GM12878 (cell line): ENCODE results near the gene EPHB2. TPM values are rescaled to one million over a fixed set of nuclear protein-coding genes. Genes with fewer than 3 reads are reported as not detected.

ENCODE experiments used
- ATAC-seq: fragments of 200-7000 bp; cut with Tn5 transposase; 3 replicates; pipeline ENCODE4 v1.9.1; 2020; ENCODE audit warnings: mild to moderate bottlenecking, moderate library complexity
- BruUV-seq: library from RNA; stranded (reverse); fragments of 400-500 nt; replicated peaks from 2 replicates; lab custom pipeline; 2021; lab: Mats Ljungman, UMichigan
- CTCF ChIA-PET: fragments of 300-600 bp; sonication (Branson Sonifier 250); formaldehyde crosslinking; extraction: SDS; loops from one replicate; lab custom pipeline; 2021; ENCODE audit warnings: inconsistent platforms; lab: Yijun Ruan, JAX
- POLR2A ChIA-PET: fragments of 350-600 bp; formaldehyde crosslinking; extraction: SDS; loops from one replicate; lab custom pipeline; 2021; ENCODE audit warnings: inconsistent platforms; lab: Charles Lee
- RAD21 ChIA-PET: fragments of 300-600 bp; sonication (Branson Sonifier 250); formaldehyde crosslinking; loops from one replicate; lab custom pipeline; 2023; ENCODE audit warnings: antibody characterized with exemption; ENCODE audit not compliant: unreplicated experiment; lab: Charles Lee
- SMC1A ChIA-PET: fragments of 300-600 bp; sonication (Branson Sonifier 250); formaldehyde crosslinking; loops from one replicate; lab custom pipeline; 2023; ENCODE audit not compliant: unreplicated experiment, uncharacterized antibody; lab: Charles Lee
- DNase-seq: peaks from one replicate; pipeline ENCODE4 v3.0.0-alpha.2; 2011; ENCODE audit warnings: low read depth, low spot score
- FAIRE-seq: peaks from 3 replicates; lab custom pipeline; 2011; peaks lifted over from hg19 to GRCh38; lab: Jason Lieb, UNC
- H2AFZ ChIP-seq: 2 replicates; pipeline ENCODE4 v1.6.0; 2011; ENCODE audit warnings: low read depth, low read length, control low read depth; ENCODE audit not compliant: control insufficient read depth
- H3K27ac ChIP-seq: 2 replicates; pipeline ENCODE4 v1.5.1; 2011; ENCODE audit warnings: control low read depth; ENCODE audit not compliant: control insufficient read depth, insufficient read depth
- H3K27me3 ChIP-seq, 2 experiments: replicated peaks in 1 of 2; 2 replicates each; pipeline versions ENCODE4 v1.6.0 to v1.6.1; 2011; ENCODE audit warnings: low read length in 1 of 2; ENCODE audit not compliant: control insufficient read depth in 2 of 2, insufficient read depth in 2 of 2
- H3K36me3 ChIP-seq, 2 experiments: 2 replicates each; pipeline ENCODE4 v1.5.1; 2011; ENCODE audit warnings: low read length in 1 of 2; ENCODE audit not compliant: control insufficient read depth in 2 of 2, insufficient read depth in 2 of 2
- H3K4me1 ChIP-seq: 2 replicates; pipeline ENCODE4 v1.6.1; 2011; ENCODE audit warnings: mild to moderate bottlenecking, low read length, moderate library complexity, mixed read lengths; ENCODE audit not compliant: control insufficient read depth, insufficient read depth
- H3K4me2 ChIP-seq: 2 replicates; pipeline ENCODE4 v1.6.0; 2011; ENCODE audit warnings: control low read depth; ENCODE audit not compliant: control insufficient read depth, insufficient read depth
- H3K4me3 ChIP-seq: fragments of 200-600 bp; sonication (generic); 2 replicates; pipeline ENCODE4 v1.5.1; 2016
- H3K79me2 ChIP-seq: 2 replicates; pipeline ENCODE4 v1.6.0; 2011; ENCODE audit warnings: low read length; ENCODE audit not compliant: control insufficient read depth, insufficient read depth
- H3K9ac ChIP-seq: 2 replicates; pipeline ENCODE4 v1.8.0; 2011; ENCODE audit warnings: low read length, control low read depth, mixed read lengths; ENCODE audit not compliant: control insufficient read depth, insufficient read depth
- H3K9me3 ChIP-seq: replicated peaks from 3 replicates; pipeline ENCODE4 v1.5.1; 2011; ENCODE audit warnings: mild to moderate bottlenecking, low read length; ENCODE audit not compliant: control insufficient read depth, insufficient read depth
- H4K20me1 ChIP-seq: 2 replicates; pipeline ENCODE4 v1.6.0; 2011; ENCODE audit not compliant: control insufficient read depth, insufficient read depth
- BACH1 ChIP-seq: fragments of 450-650 bp; IDR thresholded peaks from 2 replicates; pipeline ENCODE4 v1.6.1; 2017; ENCODE audit warnings: mild to moderate bottlenecking, borderline replicate concordance
- EP300 ChIP-seq, 2 experiments: fragments of 150-350 bp in 1 of 2; IDR thresholded peaks; 2 replicates each; pipeline ENCODE4 v1.6.1; 2011 to 2012; ENCODE audit warnings: low read depth in 2 of 2, low read length in 2 of 2, borderline replicate concordance in 1 of 2, improper control_type of control experiment in 1 of 2, inconsistent platforms in 1 of 2; ENCODE audit not compliant: control insufficient read depth in 1 of 2
- FOXK2 ChIP-seq: fragments of 450-650 bp; IDR thresholded peaks from 2 replicates; pipeline ENCODE4 v1.6.1; 2017; ENCODE audit warnings: mild to moderate bottlenecking, moderate library complexity
- IKZF2 ChIP-seq, 2 experiments: fragments of 450-650 bp; IDR thresholded peaks; 2 replicates each; pipeline ENCODE4 v1.6.1; 2017; ENCODE audit warnings: mild to moderate bottlenecking in 2 of 2, moderate library complexity in 2 of 2
- JUND ChIP-seq: IDR thresholded peaks from 2 replicates; pipeline ENCODE4 v1.6.1; 2012; ENCODE audit warnings: low read depth, mild to moderate bottlenecking, low read length, improper control_type of control experiment, moderate library complexity
- KAT2A ChIP-seq: conservative IDR thresholded peaks from 2 replicates; pipeline ENCODE4 v1.6.1; 2011; ENCODE audit warnings: low read depth, low read length; ENCODE audit not compliant: control insufficient read depth
- KLF5 ChIP-seq: fragments of 450-650 bp; IDR thresholded peaks from 2 replicates; pipeline ENCODE4 v1.6.1; 2014; ENCODE audit warnings: mild to moderate bottlenecking; ENCODE audit not compliant: partially characterized antibody
- MEF2A ChIP-seq: IDR thresholded peaks from 2 replicates; pipeline ENCODE4 v1.6.1; 2011; ENCODE audit warnings: low read depth, mild to moderate bottlenecking, low read length, moderate library complexity; ENCODE audit not compliant: insufficient read depth
- MYB ChIP-seq: fragments of 150-350 bp; IDR thresholded peaks from 2 replicates; pipeline ENCODE4 v1.6.1; 2014; ENCODE audit warnings: mild to moderate bottlenecking, low read depth, low read length, borderline replicate concordance
- NRF1 ChIP-seq: conservative IDR thresholded peaks from 2 replicates; pipeline ENCODE4 v1.6.1; 2011; ENCODE audit warnings: mild to moderate bottlenecking, low read depth, low read length, improper control_type of control experiment
- PML ChIP-seq: IDR thresholded peaks from 2 replicates; pipeline ENCODE4 v1.6.1; 2012; ENCODE audit warnings: low read length, inconsistent platforms
- STAT3 ChIP-seq: IDR thresholded peaks from 2 replicates; pipeline ENCODE4 v1.6.1; 2011; ENCODE audit warnings: low read depth, low read length, improper control_type of control experiment
- TARDBP ChIP-seq: IDR thresholded peaks from 2 replicates; pipeline ENCODE4 v1.6.1; 2016; ENCODE audit warnings: borderline replicate concordance
- TCF7 ChIP-seq: IDR thresholded peaks from 2 replicates; pipeline ENCODE4 v1.6.1; 2014; ENCODE audit warnings: antibody characterized with exemption, borderline replicate concordance
- ZNF207 ChIP-seq: fragments of 450-650 bp; IDR thresholded peaks from 2 replicates; pipeline ENCODE4 v1.6.1; 2014; ENCODE audit warnings: antibody characterized with exemption, mild to moderate bottlenecking, borderline replicate concordance
- WGBS: methylation state at CpG from one replicate; pipeline ENCODE4 v1.1.6; 2016; ENCODE audit warnings: low lambda C conversion rate; ENCODE audit not compliant: insufficient replicate concordance, insufficient coverage; ENCODE audit errors: missing lambda C conversion rate; 5-methylcytosine and 5-hydroxymethylcytosine counted together
- in situ Hi-C: fragments of 300-500 bp; cut with MboI; formaldehyde crosslinking; loops from 9 replicates; pipeline ENCODE4 v1.14.3; 2018; ENCODE audit warnings: mixed read lengths
- intact Hi-C: fragments of 100-400 bp; cut with micrococcal nuclease; formaldehyde crosslinking; loops from one replicate; pipeline ENCODE4 v1.14.2; 2022; ENCODE audit not compliant: unreplicated experiment
- polyA plus RNA-seq, 11 experiments: library from polyadenylated mRNA; depleted of rRNA in 4 of 11; unstranded in 6 of 11; stranded (reverse) in 5 of 11; fragments of >200 nt; fragmentation: Nextera tagmentation in 4 of 11; fragmentation: Illumina TruSeq in 1 of 11; extraction: Ambion mirVana in 4 of 11; extraction: Trizol in 1 of 11; gene quantifications; 1 replicate in 1 of 11; 2 replicates in 10 of 11; pipeline versions ENCODE4 v1.2.1 to v1.2.3, GENCODE V29; 2011 to 2016; ENCODE audit warnings: inconsistent platforms in 2 of 11, missing spikeins in 2 of 11, low read depth in 1 of 11
- total RNA-seq, 4 experiments: library from RNA; depleted of rRNA in 3 of 4; stranded (reverse); fragments of >200 nt in 3 of 4; fragmentation: Illumina TruSeq in 1 of 4; extraction: Trizol in 1 of 4; gene quantifications; 2 replicates each; pipeline versions ENCODE4 v1.2.1 to v1.2.3, GENCODE V29; 2013 to 2021
- TF ChIP-seq, protein P1 (sequence below): fragments of 450-650 bp; IDR thresholded peaks from 2 replicates; pipeline ENCODE4 v1.6.1; 2016; ENCODE audit warnings: mild to moderate bottlenecking

EPHB2 gene
- total and polyA plus RNA-seq, 10 of the 15 experiments (the other 5 are each of a cell fraction or from before 2014, with no cell fraction given): 0.13 to 3.3 (median 0.92) TPM

DNA sequence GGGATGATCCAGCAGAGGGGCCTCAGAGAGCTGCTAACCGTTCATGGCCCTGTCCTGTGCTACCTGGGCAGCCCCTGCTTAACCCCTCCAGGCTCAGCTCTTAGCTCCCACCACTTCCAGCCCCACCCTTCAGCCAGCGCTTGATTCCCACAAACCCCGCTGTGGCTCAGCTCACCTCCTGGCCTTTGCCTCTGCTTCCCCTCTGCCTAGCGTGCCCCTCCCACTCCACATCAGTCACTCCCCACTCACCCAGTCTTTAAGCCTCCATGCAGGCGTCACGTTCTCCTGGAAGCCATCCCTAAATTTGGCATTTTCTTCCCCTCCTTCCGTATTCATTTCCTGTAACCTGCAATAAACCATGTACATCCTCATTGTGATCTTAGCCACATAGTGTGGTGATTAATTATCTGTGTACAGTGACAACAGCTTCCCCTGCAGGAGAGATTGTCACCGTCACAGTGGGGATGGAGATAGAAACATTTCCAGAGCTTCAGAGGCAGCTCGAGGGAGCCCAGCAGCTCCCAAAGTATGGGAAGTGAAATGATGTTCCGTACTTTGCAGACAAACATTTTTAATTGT is 65.5 kb downstream of the EPHB2 start:
- Histone ChIP-seq H3K4me3 (no peak overlapping the region), H2AFZ (no peak overlapping the region), H3K27me3 (peaks cover 0 to 5% of the 10 kb centered on the region in 2 experiments; a peak in 2 of 4 replicates), H3K36me3 (no peaks in the 10 kb centered on the region), H3K27ac (no peak overlapping the region), H3K9me3 (no peaks in the 10 kb centered on the region), H3K9ac (no peak overlapping the region), H3K79me2 (no peaks in the 10 kb centered on the region), H3K4me2 (no peak overlapping the region), H3K4me1 (no peaks in the 10 kb centered on the region), H4K20me1 (no peaks in the 10 kb centered on the region)
- intact Hi-C loops: no loop called here
- BruUV-seq: no TSS peak
- ChIA-PET POLR2A (no interaction called here), SMC1A (no interaction called here), CTCF (no interaction called here), RAD21 (no interaction called here)
- ATAC-seq: no peak
- TF ChIP-seq TARDBP (no peak), BACH1 (no peak)
- no peak for DNase-seq
- FAIRE-seq: no peak
- in situ Hi-C loops: no loop called here
- 23% methylated on average over 10 of the region's 10 CpGs for WGBS

DNA sequence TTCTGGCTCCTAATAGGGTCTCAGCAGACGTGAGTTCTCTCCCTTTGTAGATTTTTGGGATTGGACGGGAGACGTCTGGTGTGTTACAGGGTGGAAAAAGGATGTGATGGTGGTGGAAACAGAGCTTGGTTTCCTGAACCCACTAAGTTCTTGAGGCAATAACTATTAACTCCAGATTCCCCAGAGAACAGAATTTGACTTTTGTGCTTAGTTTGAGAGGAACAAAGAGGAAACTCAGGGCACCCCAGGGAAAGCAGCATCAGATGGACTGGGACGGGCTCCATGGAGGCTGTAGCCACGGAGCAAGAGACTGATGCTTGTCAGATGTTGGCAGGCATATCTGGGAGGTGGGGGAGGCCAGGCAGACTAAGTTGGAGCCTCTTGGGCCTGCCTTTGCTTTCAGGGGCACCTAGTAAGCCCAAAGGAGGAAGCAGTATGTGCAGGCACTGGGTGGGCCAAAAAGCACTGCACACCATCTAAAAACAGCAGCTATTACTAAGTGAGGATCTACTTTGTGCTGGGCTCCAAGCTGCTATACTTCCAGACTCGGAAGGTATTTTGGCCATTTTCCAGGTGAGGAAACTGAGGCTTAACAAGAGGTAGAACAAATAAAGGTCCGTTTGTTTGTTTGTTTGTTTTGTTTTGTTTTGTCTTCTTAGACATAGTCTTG is 66.9 kb downstream of the EPHB2 start:
- no peak for FAIRE-seq
- intact Hi-C loops: no loop called here
- no peak overlapping the region for H2AFZ ChIP-seq
- H3K9ac ChIP-seq: no peak overlapping the region
- H3K36me3 ChIP-seq: no peaks in the 10 kb centered on the region
- 5% methylated on average over 7 of the region's 7 CpGs for WGBS
- in situ Hi-C loops: no loop called here
- CTCF ChIA-PET: no interaction called here
- H3K4me2 ChIP-seq: no peak overlapping the region
- SMC1A ChIA-PET: interaction anchor here (0.6 kb wide), 1 partner anchor 27 kb away, joined by 3 read pairs; no protein-coding TSS in a partner anchor
- ATAC-seq: no peak
- no TSS peak for BruUV-seq
- no peak for TF ChIP-seq KLF5
- no peak for TF ChIP-seq ZNF207
- TF ChIP-seq NRF1: no peak
- TF ChIP-seq JUND: no peak
- no peak for TF ChIP-seq STAT3
- no peak for TF ChIP-seq EP300 (IDR thresholded peaks at IDR 0.05; ENCODE audit: borderline replicate concordance in 1 of 2, control insufficient read depth in 1 of 2, low read depth in 2 of 2, low read length in 2 of 2)
- no peak for TF ChIP-seq TCF7
- no peak for TF ChIP-seq KAT2A
- no peak for TF ChIP-seq IKZF2 (IDR thresholded peaks at IDR 0.05)
- no peak for TF ChIP-seq FOXK2
- TF ChIP-seq MEF2A: no peak
- no peak for TF ChIP-seq PML
- no peak for TF ChIP-seq MYB
- TF ChIP-seq, protein P1, sequence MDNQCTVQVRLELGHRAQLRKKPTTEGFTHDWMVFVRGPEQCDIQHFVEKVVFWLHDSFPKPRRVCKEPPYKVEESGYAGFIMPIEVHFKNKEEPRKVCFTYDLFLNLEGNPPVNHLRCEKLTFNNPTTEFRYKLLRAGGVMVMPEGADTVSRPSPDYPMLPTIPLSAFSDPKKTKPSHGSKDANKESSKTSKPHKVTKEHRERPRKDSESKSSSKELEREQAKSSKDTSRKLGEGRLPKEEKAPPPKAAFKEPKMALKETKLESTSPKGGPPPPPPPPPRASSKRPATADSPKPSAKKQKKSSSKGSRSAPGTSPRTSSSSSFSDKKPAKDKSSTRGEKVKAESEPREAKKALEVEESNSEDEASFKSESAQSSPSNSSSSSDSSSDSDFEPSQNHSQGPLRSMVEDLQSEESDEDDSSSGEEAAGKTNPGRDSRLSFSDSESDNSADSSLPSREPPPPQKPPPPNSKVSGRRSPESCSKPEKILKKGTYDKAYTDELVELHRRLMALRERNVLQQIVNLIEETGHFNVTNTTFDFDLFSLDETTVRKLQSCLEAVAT: no peak
- peaks cover 0 to 5% of the 10 kb centered on the region in 2 experiments; a peak in 2 of 4 replicates for H3K27me3 ChIP-seq
- no peak overlapping the region for H3K4me3 ChIP-seq
- H3K79me2 ChIP-seq: no peaks in the 10 kb centered on the region
- no peaks in the 10 kb centered on the region for H4K20me1 ChIP-seq
- H3K9me3 ChIP-seq: no peaks in the 10 kb centered on the region
- RAD21 ChIA-PET: no interaction called here
- no peak for DNase-seq
- H3K4me1 ChIP-seq: no peaks in the 10 kb centered on the region
- no peak overlapping the region for H3K27ac ChIP-seq
- POLR2A ChIA-PET: no interaction called here
